GM23338 (cell line): ENCODE measurements around the gene DMKN.

ENCODE experiments used
- CREB1 ChIP-seq: fragments of 250-450 bp; sonication (Bioruptor Pico); IDR thresholded peaks from 2 replicates; pipeline ENCODE4 v1.5.0; 2020; ENCODE audit warnings: low read depth, mild to moderate bottlenecking, moderate library complexity
- CTCF ChIP-seq, 2 experiments: fragments of 200-600 bp in 1 of 2; sonication (generic) in 1 of 2; conservative IDR thresholded peaks; 2 replicates each; pipeline versions ENCODE4 v1.5.1 to v1.6.1; 2016 to 2017; ENCODE audit warnings: antibody characterized with exemption in 2 of 2, low read depth in 2 of 2, mild to moderate bottlenecking in 2 of 2, moderate library complexity in 1 of 2
- ETS1 ChIP-seq: IDR thresholded peaks from 2 replicates; pipeline ENCODE4 v1.6.1; 2016; ENCODE audit warnings: antibody characterized with exemption
- EZH2 ChIP-seq: fragments of 200-600 bp; sonication (generic); IDR thresholded peaks from one replicate; pipeline ENCODE4 v1.8.0; 2017; ENCODE audit warnings: antibody characterized with exemption, mild to moderate bottlenecking, low read depth; ENCODE audit not compliant: unreplicated experiment
- EZH2phosphoT487 ChIP-seq: fragments of 200-600 bp; sonication (generic); IDR thresholded peaks from one replicate; pipeline ENCODE4 v1.8.1; 2018; ENCODE audit warnings: antibody characterized with exemption; ENCODE audit not compliant: unreplicated experiment
- JUNB ChIP-seq: IDR thresholded peaks from one replicate; pipeline ENCODE4 v1.6.1; 2016; ENCODE audit warnings: antibody characterized with exemption; ENCODE audit not compliant: unreplicated experiment
- NANOG ChIP-seq: IDR thresholded peaks from 2 replicates; pipeline ENCODE4 v1.6.1; 2016; ENCODE audit warnings: antibody characterized with exemption, borderline replicate concordance
- POLR2AphosphoS5 ChIP-seq: IDR thresholded peaks from 2 replicates; pipeline ENCODE4 v1.6.1; 2016; ENCODE audit warnings: antibody characterized with exemption, low read depth
- REST ChIP-seq: IDR thresholded peaks from one replicate; pipeline ENCODE4 v1.6.1; 2018; ENCODE audit warnings: antibody characterized with exemption; ENCODE audit not compliant: unreplicated experiment
- STAT1 ChIP-seq: IDR thresholded peaks from one replicate; pipeline ENCODE4 v1.6.1; 2016; ENCODE audit warnings: antibody characterized with exemption; ENCODE audit not compliant: unreplicated experiment
- ZNF114 ChIP-seq: fragments of 250-450 bp; sonication (Bioruptor Pico); IDR thresholded peaks from 2 replicates; pipeline ENCODE4 v1.5.0; 2020; ENCODE audit warnings: mild to moderate bottlenecking, moderate library complexity
- ZNF462 ChIP-seq: fragments of 250-450 bp; sonication (Bioruptor Pico); IDR thresholded peaks from 2 replicates; pipeline ENCODE4 v1.5.0; 2020; ENCODE audit warnings: mild to moderate bottlenecking, moderate library complexity

GRCh38 chr19:35552534-35553384 is 39.3 kb upstream of the DMKN start:
- TF ChIP-seq CTCF (conservative IDR thresholded peaks at IDR 0.05; ENCODE audit: low read depth in 2 of 2), result no peak
- TF ChIP-seq POLR2AphosphoS5, result no peak
- no peak for TF ChIP-seq JUNB
- TF ChIP-seq EZH2, result no peak
- no peak for TF ChIP-seq NANOG
- TF ChIP-seq ZNF114 (CRISPR knock-in tag), result no peak
- no peak for TF ChIP-seq EZH2phosphoT487
- no peak for TF ChIP-seq CREB1
- no peak for TF ChIP-seq STAT1
- no peak for TF ChIP-seq REST
- no peak for TF ChIP-seq ZNF462 (CRISPR knock-in tag)
- no peak for TF ChIP-seq ETS1
